ENCODE data around the gene MED26. TPM values are rescaled to one million over a fixed set of nuclear protein-coding genes. Genes with fewer than 3 reads are reported as not detected.

MED26 gene
- total and polyA plus RNA-seq, 2 of the 13 experiments (the other 11 are each of a cell fraction or from before 2014, with no cell fraction given), result 3.5 to 3.8 TPM

- no peak for TF ChIP-seq ZBTB44 (CRISPR knock-in tag; IDR thresholded peaks at IDR 0.05)
- no peak for TF ChIP-seq MAFF (IDR thresholded peaks at IDR 0.05; ENCODE audit: low read depth, low read length)
- TF ChIP-seq SP140L (CRISPR knock-in tag; IDR thresholded peaks at IDR 0.05; ENCODE audit: borderline replicate concordance), result no peak
- no peak for TF ChIP-seq THYN1 (CRISPR knock-in tag; IDR thresholded peaks at IDR 0.05; ENCODE audit: borderline replicate concordance, low read depth)
- 0 out of 2 replicates have a peak, but pooled peaks have one; percentile 31 for TF ChIP-seq NFE2L1 (CRISPR knock-in tag; IDR thresholded peaks at IDR 0.05; ENCODE audit: borderline replicate concordance)
- TF ChIP-seq SIN3A (IDR thresholded peaks at IDR 0.05; ENCODE audit: borderline replicate concordance, low read depth, low read length), result 0 out of 2 replicates have a peak, but pooled peaks have one; percentile 12
- no peak for TF ChIP-seq ZNF574 (CRISPR knock-in tag; IDR thresholded peaks at IDR 0.05)
- no peak for TF ChIP-seq ZNF274 (CRISPR knock-in tag; IDR thresholded peaks at IDR 0.05)
- TF ChIP-seq ZNF652 (CRISPR knock-in tag; IDR thresholded peaks at IDR 0.05; ENCODE audit: borderline replicate concordance, low read depth), result no peak
- no peak for TF ChIP-seq EZH2 (conservative IDR thresholded peaks at IDR 0.05; ENCODE audit: low read depth, low read length)
- no peak for TF ChIP-seq ZBTB34 (CRISPR knock-in tag; IDR thresholded peaks at IDR 0.05)
- TF ChIP-seq ZNF598 (CRISPR knock-in tag; IDR thresholded peaks at IDR 0.05; ENCODE audit: borderline replicate concordance), result no peak
- no peak for TF ChIP-seq ZNF232 (CRISPR knock-in tag; IDR thresholded peaks at IDR 0.05; ENCODE audit: borderline replicate concordance)
- 0 out of 2 replicates have a peak, but pooled peaks have one; percentile 23 for TF ChIP-seq ZNF234 (CRISPR knock-in tag; conservative IDR thresholded peaks at IDR 0.05)
- no peak for TF ChIP-seq FOXO1 (CRISPR knock-in tag; IDR thresholded peaks at IDR 0.05)
- no peak for TF ChIP-seq ZFP36 (IDR thresholded peaks at IDR 0.05; ENCODE audit: borderline replicate concordance, low read depth, low read length, partially characterized antibody)
- no peak for TF ChIP-seq ZNF749 (CRISPR knock-in tag; IDR thresholded peaks at IDR 0.05; ENCODE audit: borderline replicate concordance)
- TF ChIP-seq ZSCAN25 (CRISPR knock-in tag; IDR thresholded peaks at IDR 0.05), result 0 out of 2 replicates have a peak, but pooled peaks have one; percentile 6
- TF ChIP-seq ZNF337 (CRISPR knock-in tag; IDR thresholded peaks at IDR 0.05; ENCODE audit: borderline replicate concordance, low read depth), result no peak
- no peak for TF ChIP-seq DZIP1 (CRISPR knock-in tag; IDR thresholded peaks at IDR 0.05)
- no peak for TF ChIP-seq FOXA3 (CRISPR knock-in tag; IDR thresholded peaks at IDR 0.05)
Measured at GRCh38 chr19:16627193-16627927, 644 bp downstream of the MED26 start (continued).
